Chondrocyte (in vitro differentiated cells): ENCODE results near the gene ERVK3-1. TPM values are rescaled to one million over a fixed set of nuclear protein-coding genes. Genes with fewer than 3 reads are reported as not detected.
A peak's percentile ranks its signal among the peaks of the same experiment; 100 is the strongest.

ENCODE experiments used
- DNase-seq: peaks from one replicate; pipeline ENCODE4 v3.0.0; 2021; ENCODE audit warnings: mixed read lengths, low spot score
- H3K27ac Mint-ChIP-seq: one replicate; pipeline ENCODE4 v1.8.0; 2021; ENCODE audit warnings: mild to moderate bottlenecking, moderate library complexity, mixed read lengths; ENCODE audit not compliant: unreplicated experiment
- H3K27me3 Mint-ChIP-seq: 2 replicates; pipeline ENCODE4 v1.8.0; 2021; ENCODE audit warnings: low read depth, mixed read lengths
- H3K36me3 Mint-ChIP-seq: 2 replicates; pipeline ENCODE4 v1.8.0; 2021; ENCODE audit warnings: low read depth, mixed read lengths
- H3K4me1 Mint-ChIP-seq: 2 replicates; pipeline ENCODE4 v1.8.0; 2021; ENCODE audit warnings: low read depth, mild to moderate bottlenecking, mixed read lengths
- H3K4me3 Mint-ChIP-seq: one replicate; pipeline ENCODE4 v1.8.0; 2021; ENCODE audit warnings: mild to moderate bottlenecking, moderate library complexity, mixed read lengths; ENCODE audit not compliant: unreplicated experiment
- H3K9me3 Mint-ChIP-seq: 2 replicates; pipeline ENCODE4 v1.8.0; 2021; ENCODE audit warnings: low read depth, mixed read lengths
- total RNA-seq: library from RNA; stranded (reverse); gene quantifications from 3 replicates; pipeline ENCODE4 v1.2.1, GENCODE V29; 2021
- TF ChIP-seq, protein P1 (sequence below): fragments of 200-600 bp; sonication (generic); IDR thresholded peaks from 2 replicates; pipeline ENCODE4 v1.5.0; 2021; ENCODE audit warnings: antibody characterized with exemption, mild to moderate bottlenecking, moderate library complexity

ERVK3-1 gene
- total RNA-seq, 1 donor from 2014 or later, result 26.0 TPM

GRCh38 chr19:58326501-58326913, 21.3 kb downstream of the ERVK3-1 start:
- H3K36me3 Mint-ChIP-seq, result no peaks in the 10 kb centered on the region
- H3K4me1 Mint-ChIP-seq, result peaks cover 6% of the 10 kb centered on the region

GRCh38 chr19:58326914-58327726, 21.9 kb downstream of the ERVK3-1 start, which contains the start of gene ZSCAN22:
Gene ZSCAN22, plus strand, starts transcription at chr19:58326994. Its CDS starts 7,809 bp downstream, at chr19:58334803.
- DNase-seq, result peak; percentile 99
- no peaks in the 10 kb centered on the region for H3K9me3 Mint-ChIP-seq

More at GRCh38 chr19:58326501-58326913, 21.3 kb downstream of the ERVK3-1 start:
- H3K27ac Mint-ChIP-seq, result no peak overlapping the region
- TF ChIP-seq, protein P1, sequence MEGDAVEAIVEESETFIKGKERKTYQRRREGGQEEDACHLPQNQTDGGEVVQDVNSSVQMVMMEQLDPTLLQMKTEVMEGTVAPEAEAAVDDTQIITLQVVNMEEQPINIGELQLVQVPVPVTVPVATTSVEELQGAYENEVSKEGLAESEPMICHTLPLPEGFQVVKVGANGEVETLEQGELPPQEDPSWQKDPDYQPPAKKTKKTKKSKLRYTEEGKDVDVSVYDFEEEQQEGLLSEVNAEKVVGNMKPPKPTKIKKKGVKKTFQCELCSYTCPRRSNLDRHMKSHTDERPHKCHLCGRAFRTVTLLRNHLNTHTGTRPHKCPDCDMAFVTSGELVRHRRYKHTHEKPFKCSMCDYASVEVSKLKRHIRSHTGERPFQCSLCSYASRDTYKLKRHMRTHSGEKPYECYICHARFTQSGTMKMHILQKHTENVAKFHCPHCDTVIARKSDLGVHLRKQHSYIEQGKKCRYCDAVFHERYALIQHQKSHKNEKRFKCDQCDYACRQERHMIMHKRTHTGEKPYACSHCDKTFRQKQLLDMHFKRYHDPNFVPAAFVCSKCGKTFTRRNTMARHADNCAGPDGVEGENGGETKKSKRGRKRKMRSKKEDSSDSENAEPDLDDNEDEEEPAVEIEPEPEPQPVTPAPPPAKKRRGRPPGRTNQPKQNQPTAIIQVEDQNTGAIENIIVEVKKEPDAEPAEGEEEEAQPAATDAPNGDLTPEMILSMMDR, result no peak
- no peaks in the 10 kb centered on the region for H3K9me3 Mint-ChIP-seq
- no peak overlapping the region for H3K4me3 Mint-ChIP-seq
- no peaks in the 10 kb centered on the region for H3K27me3 Mint-ChIP-seq
- no peak for DNase-seq

DNA sequence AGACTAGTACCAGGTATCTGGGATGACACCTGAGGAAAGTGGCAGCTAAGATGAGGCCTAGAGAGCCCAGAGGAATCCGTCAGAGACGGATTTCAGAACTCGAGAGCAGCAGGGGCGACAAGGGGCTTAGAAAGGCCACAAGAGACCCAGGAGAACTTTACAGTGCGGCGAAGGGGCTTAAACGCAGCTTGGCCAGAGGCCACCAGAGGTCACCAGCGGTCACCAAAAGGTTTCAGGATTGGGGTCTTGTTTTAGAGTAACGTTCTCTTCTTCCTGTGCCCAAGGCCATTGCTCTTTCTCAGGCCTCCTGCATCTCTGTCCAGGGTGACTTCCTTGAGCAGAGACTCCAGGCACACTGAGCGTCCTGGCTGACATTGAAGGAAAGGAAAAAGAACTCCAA, 23.8 kb downstream of the ERVK3-1 start:
- no peak for DNase-seq
- no peaks in the 10 kb centered on the region for H3K36me3 Mint-ChIP-seq
- no peak overlapping the region for H3K27ac Mint-ChIP-seq
- H3K9me3 Mint-ChIP-seq, result no peaks in the 10 kb centered on the region
- H3K27me3 Mint-ChIP-seq, result no peaks in the 10 kb centered on the region
- peaks cover 6% of the 10 kb centered on the region for H3K4me1 Mint-ChIP-seq
- TF ChIP-seq, protein P1, result peak; percentile 38
- H3K4me3 Mint-ChIP-seq, result no peak overlapping the region

More at GRCh38 chr19:58326914-58327726, 21.9 kb downstream of the ERVK3-1 start, which contains the start of gene ZSCAN22:
- Mint-ChIP-seq H3K36me3 (no peaks in the 10 kb centered on the region), H3K4me1 (peaks cover 6% of the 10 kb centered on the region), H3K4me3 (no peak within 1 kb of the TSS), H3K27ac (no peak within 1 kb of the TSS), H3K27me3 (no peaks in the 10 kb centered on the region)
- TF ChIP-seq, protein P1, result no peak

DNA sequence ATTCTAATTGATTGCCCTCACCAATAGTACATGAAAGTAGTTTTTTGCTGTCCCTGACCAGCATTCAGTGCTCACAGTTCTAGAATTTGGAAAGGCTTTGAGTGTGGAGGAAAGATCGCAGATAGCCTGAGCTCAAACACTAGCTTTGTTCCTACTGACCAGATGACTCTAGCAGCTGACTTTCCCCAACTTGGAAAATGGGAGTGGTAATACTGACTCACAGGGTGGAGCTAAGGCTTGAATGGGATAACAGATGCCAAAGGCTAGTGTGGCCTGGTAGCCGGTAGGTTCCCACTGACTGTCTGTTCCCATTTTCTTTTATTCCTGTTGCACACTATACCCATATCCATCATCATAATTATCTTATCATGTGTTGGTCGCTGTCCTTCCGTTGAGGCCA, 25.3 kb downstream of the ERVK3-1 start:
- peak overlapping the region; percentile 20 for H3K27ac Mint-ChIP-seq
- H3K4me3 Mint-ChIP-seq, result no peak overlapping the region
- peaks cover 3% of the 10 kb centered on the region for H3K36me3 Mint-ChIP-seq
- TF ChIP-seq, protein P1, result no peak
- no peaks in the 10 kb centered on the region for H3K27me3 Mint-ChIP-seq
- H3K4me1 Mint-ChIP-seq, result peaks cover 6% of the 10 kb centered on the region
- H3K9me3 Mint-ChIP-seq, result no peaks in the 10 kb centered on the region
- no peak for DNase-seq

DNA sequence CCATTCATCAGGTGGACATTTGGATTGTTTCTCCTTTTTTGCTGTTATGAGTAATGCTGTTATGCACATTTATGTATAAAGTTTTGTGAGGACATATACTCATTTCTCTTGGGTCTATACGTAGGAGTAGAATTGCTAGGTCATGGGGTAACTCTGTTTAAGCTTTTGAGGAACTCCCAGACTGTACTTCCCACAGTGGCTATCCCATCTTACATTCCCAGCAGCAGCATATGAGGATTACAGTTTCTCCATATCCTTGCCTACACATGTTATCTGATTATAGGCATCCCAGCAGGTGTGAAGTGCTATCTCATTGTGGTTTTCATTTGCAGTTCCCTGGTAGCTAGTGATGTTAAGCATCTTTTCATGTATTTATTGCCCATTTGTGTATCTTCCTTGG, 27.5 kb downstream of the ERVK3-1 start:
- no peak for DNase-seq
- Mint-ChIP-seq H3K4me3 (no peak overlapping the region), H3K9me3 (no peaks in the 10 kb centered on the region), H3K36me3 (peaks cover 3% of the 10 kb centered on the region), H3K27ac (no peak overlapping the region), H3K4me1 (peaks cover 6% of the 10 kb centered on the region), H3K27me3 (no peaks in the 10 kb centered on the region)
- TF ChIP-seq, protein P1, result no peak
